Loucy (cell line): Measurements from ENCODE around the gene CYB5R3.

Source experiments
- H2AFZ ChIP-seq: fragments of 200-600 bp; sonication (generic); 2 replicates; pipeline ENCODE4 v1.6.0; 2016; ENCODE audit warnings: antibody characterized with exemption, mild to moderate bottlenecking, low read length, moderate library complexity
- H3F3A ChIP-seq: fragments of 200-600 bp; 2 replicates; pipeline ENCODE4 v1.6.0; 2016; ENCODE audit warnings: antibody characterized with exemption, low read depth, mild to moderate bottlenecking
- H3K27me3 ChIP-seq: fragments of 200-600 bp; sonication (generic); 2 replicates; pipeline ENCODE4 v1.6.1; 2014; ENCODE audit warnings: low read length, mild to moderate bottlenecking; ENCODE audit not compliant: insufficient read depth, poor library complexity, severe bottlenecking
- H3K36me3 ChIP-seq: fragments of 200-600 bp; sonication (generic); 2 replicates; pipeline ENCODE4 v1.6.1; 2016; ENCODE audit warnings: low read length; ENCODE audit not compliant: insufficient read depth
- H3K4me1 ChIP-seq: fragments of 200-600 bp; sonication (generic); 2 replicates; pipeline ENCODE4 v1.5.1; 2014; ENCODE audit warnings: low read length, mild to moderate bottlenecking; ENCODE audit not compliant: insufficient read depth, poor library complexity, severe bottlenecking
- H3K4me2 ChIP-seq: fragments of 200-600 bp; sonication (generic); 2 replicates; pipeline ENCODE4 v1.6.0; 2014; ENCODE audit warnings: antibody characterized with exemption, low read length, low read depth, mild to moderate bottlenecking; ENCODE audit not compliant: poor library complexity, severe bottlenecking
- H3K4me3 ChIP-seq: fragments of 200-600 bp; sonication (generic); 2 replicates; pipeline ENCODE4 v1.5.1; 2014; ENCODE audit warnings: low read length, mild to moderate bottlenecking, mixed read lengths; ENCODE audit not compliant: poor library complexity, severe bottlenecking
- H3K79me2 ChIP-seq: fragments of 200-600 bp; sonication (generic); 2 replicates; pipeline ENCODE4 v1.6.1; 2014; ENCODE audit warnings: low read length; ENCODE audit not compliant: insufficient read depth
- H3K9ac ChIP-seq: fragments of 200-600 bp; sonication (generic); 2 replicates; pipeline ENCODE4 v1.6.0; 2014; ENCODE audit warnings: mild to moderate bottlenecking, low read depth, low read length, moderate library complexity; ENCODE audit not compliant: poor library complexity, severe bottlenecking
- H3K9me2 ChIP-seq: fragments of 200-600 bp; sonication (generic); replicated peaks from 2 replicates; pipeline ENCODE4 v1.6.1; 2016; ENCODE audit warnings: low read depth, low read length, mixed read lengths
- H3K9me3 ChIP-seq: fragments of 200-600 bp; sonication (generic); 2 replicates; pipeline ENCODE4 v1.6.1; 2014; ENCODE audit warnings: mild to moderate bottlenecking, antibody characterized with exemption, low read length, low read depth; ENCODE audit not compliant: insufficient read depth
- H4K20me1 ChIP-seq: fragments of 200-600 bp; sonication (generic); 2 replicates; pipeline ENCODE4 v1.6.0; 2014; ENCODE audit warnings: antibody characterized with exemption, low read length, mild to moderate bottlenecking; ENCODE audit not compliant: insufficient read depth, poor library complexity, severe bottlenecking
- EZH2phosphoT487 ChIP-seq: fragments of 200-600 bp; IDR thresholded peaks from 2 replicates; pipeline ENCODE4 v1.6.1; 2018; ENCODE audit warnings: antibody characterized with exemption, mild to moderate bottlenecking, moderate library complexity, borderline replicate concordance
- TF ChIP-seq, protein P1 (sequence below): fragments of 200-600 bp; sonication (generic); conservative IDR thresholded peaks from 2 replicates; pipeline ENCODE4 v1.5.1; 2014; ENCODE audit warnings: mild to moderate bottlenecking, antibody characterized with exemption, low read length

CYB5R3 gene

DNA sequence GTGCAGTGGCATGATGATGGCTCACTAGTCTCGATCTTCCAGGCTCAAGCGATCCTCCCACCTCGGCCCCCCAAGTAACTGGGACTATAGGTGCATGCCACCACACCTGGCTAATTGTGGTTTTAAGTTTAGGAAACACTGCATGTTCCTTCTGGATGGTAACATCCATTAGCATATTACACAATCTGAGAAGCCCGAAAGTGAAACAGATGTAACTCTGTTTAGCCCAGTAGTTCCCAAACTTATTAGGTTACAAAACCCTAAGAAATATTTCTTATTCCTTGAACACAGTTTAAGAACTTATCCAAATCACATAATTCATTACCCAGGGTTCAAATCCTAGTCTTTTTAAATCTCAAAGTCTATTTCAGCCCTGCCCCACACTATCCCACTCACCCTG is 62.8 kb downstream of the CYB5R3 start:
- H3K4me1 ChIP-seq, result peaks cover 5% of the 10 kb centered on the region
- no peak overlapping the region for H3K4me2 ChIP-seq
- H3K79me2 ChIP-seq, result peaks cover 12% of the 10 kb centered on the region

DNA sequence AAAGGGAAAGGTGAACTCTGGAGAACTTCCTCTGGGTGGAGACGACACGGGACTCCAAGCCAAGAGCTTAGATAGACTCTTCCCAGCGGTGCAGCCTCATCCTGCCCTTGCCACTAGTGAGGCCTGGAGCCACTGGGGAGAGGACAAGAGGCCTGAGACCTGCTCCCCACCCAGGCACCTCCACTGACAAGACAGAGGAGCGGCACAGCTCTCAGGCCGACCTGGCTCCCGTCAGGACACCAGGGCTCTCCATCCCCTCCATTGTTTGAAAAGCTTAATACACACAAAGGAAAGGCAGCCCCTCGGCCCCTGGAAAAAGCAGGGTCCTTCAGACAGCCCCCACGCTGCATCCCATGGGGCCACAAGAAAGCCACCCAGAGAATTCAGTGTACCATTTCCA is 64.1 kb downstream of the CYB5R3 start:
- no peak for TF ChIP-seq EZH2phosphoT487
- TF ChIP-seq, protein P1, sequence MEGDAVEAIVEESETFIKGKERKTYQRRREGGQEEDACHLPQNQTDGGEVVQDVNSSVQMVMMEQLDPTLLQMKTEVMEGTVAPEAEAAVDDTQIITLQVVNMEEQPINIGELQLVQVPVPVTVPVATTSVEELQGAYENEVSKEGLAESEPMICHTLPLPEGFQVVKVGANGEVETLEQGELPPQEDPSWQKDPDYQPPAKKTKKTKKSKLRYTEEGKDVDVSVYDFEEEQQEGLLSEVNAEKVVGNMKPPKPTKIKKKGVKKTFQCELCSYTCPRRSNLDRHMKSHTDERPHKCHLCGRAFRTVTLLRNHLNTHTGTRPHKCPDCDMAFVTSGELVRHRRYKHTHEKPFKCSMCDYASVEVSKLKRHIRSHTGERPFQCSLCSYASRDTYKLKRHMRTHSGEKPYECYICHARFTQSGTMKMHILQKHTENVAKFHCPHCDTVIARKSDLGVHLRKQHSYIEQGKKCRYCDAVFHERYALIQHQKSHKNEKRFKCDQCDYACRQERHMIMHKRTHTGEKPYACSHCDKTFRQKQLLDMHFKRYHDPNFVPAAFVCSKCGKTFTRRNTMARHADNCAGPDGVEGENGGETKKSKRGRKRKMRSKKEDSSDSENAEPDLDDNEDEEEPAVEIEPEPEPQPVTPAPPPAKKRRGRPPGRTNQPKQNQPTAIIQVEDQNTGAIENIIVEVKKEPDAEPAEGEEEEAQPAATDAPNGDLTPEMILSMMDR, result no peak
- Histone ChIP-seq H3K9me2 (no peaks in the 10 kb centered on the region), H3F3A (no peaks in the 10 kb centered on the region), H3K4me3 (no peak overlapping the region), H3K4me2 (no peak overlapping the region), H3K9ac (no peak overlapping the region), H3K36me3 (peaks cover 61% of the 10 kb centered on the region; the same call in 1 of the 2 replicates), H3K79me2 (peaks cover 20% of the 10 kb centered on the region), H3K4me1 (peaks cover 5% of the 10 kb centered on the region), H4K20me1 (peaks cover 3% of the 10 kb centered on the region), H3K27me3 (no peaks in the 10 kb centered on the region), H3K9me3 (no peaks in the 10 kb centered on the region), H2AFZ (no peak overlapping the region)

More for the DNA sequence above, 62.8 kb downstream of the CYB5R3 start:
- H3K9me2 ChIP-seq, result no peaks in the 10 kb centered on the region
- TF ChIP-seq, protein P1, result no peak
- no peak for TF ChIP-seq EZH2phosphoT487
- H4K20me1 ChIP-seq, result no peaks in the 10 kb centered on the region
- H2AFZ ChIP-seq, result no peak overlapping the region
- H3K36me3 ChIP-seq, result peaks cover 72% of the 10 kb centered on the region; the same call in 1 of the 2 replicates
- no peak overlapping the region for H3K9ac ChIP-seq
- H3F3A ChIP-seq, result no peaks in the 10 kb centered on the region
- H3K27me3 ChIP-seq, result no peaks in the 10 kb centered on the region
- H3K4me3 ChIP-seq, result no peak overlapping the region
- H3K9me3 ChIP-seq, result no peaks in the 10 kb centered on the region

DNA sequence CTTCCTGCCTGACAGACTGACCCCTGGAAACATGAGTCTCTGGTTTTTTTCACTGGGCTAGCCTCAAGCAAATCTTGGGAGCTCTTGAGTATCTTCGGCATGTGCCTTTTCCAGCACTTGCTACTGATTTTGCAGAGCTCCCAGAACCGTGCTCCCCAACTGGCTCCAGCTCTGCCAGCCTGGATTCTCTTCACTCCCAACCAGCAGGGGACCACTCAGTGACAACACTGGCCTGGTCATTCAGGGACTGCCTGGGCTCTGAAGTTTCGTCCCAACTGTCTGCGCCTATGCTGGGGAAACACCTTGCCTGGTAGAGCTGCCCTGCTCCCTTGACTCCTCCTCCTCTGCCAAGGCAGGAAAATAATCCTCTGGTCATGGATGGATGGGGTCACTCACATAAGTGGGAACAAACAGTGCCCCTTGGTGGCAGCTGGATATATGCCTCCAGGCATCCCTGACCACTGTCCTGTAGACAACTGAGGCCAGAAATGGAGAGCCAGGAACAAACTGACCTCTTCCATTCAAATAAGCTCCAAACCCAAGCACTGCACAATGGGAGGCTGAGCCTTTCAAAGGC is 64.7 kb downstream of the CYB5R3 start:
- no peak overlapping the region for H2AFZ ChIP-seq
- H3K4me1 ChIP-seq, result peaks cover 5% of the 10 kb centered on the region
- H3K9me2 ChIP-seq, result no peaks in the 10 kb centered on the region
- peaks cover 6% of the 10 kb centered on the region for H4K20me1 ChIP-seq
- H3K4me3 ChIP-seq, result no peak overlapping the region
- H3K9ac ChIP-seq, result no peak overlapping the region
- peaks cover 26% of the 10 kb centered on the region for H3K79me2 ChIP-seq
- no peaks in the 10 kb centered on the region for H3K27me3 ChIP-seq
- peaks cover 54% of the 10 kb centered on the region; the same call in 1 of the 2 replicates for H3K36me3 ChIP-seq
- TF ChIP-seq EZH2phosphoT487, result no peak
- TF ChIP-seq, protein P1, result no peak
- no peaks in the 10 kb centered on the region for H3F3A ChIP-seq
- H3K4me2 ChIP-seq, result no peak overlapping the region
- H3K9me3 ChIP-seq, result no peaks in the 10 kb centered on the region
